Keratinocyte (primary cell): ENCODE data around the gene BMPR1B. TPM values are rescaled to one million over a fixed set of nuclear protein-coding genes. Genes with fewer than 3 reads are reported as not detected.

ENCODE experiments used
- DNase-seq: peaks from one replicate; pipeline ENCODE4 v3.0.0-alpha.2; 2011; ENCODE audit warnings: low read depth, missing footprints, low spot score
- FAIRE-seq: peaks from 2 replicates; lab custom pipeline; 2011; peaks lifted over from hg19 to GRCh38; lab: Jason Lieb, UNC
- H2AFZ ChIP-seq: 2 replicates; pipeline ENCODE4 v1.6.0; 2012; ENCODE audit warnings: low read length, control low read depth, inconsistent platforms; ENCODE audit not compliant: control insufficient read depth
- H3K27ac ChIP-seq: 2 replicates; pipeline ENCODE4 v1.5.1; 2011; ENCODE audit warnings: low read length; ENCODE audit not compliant: control insufficient read depth, insufficient read depth
- H3K27me3 ChIP-seq: 3 replicates; pipeline ENCODE4 v1.6.0; 2011; ENCODE audit warnings: low read length; ENCODE audit not compliant: control insufficient read depth, insufficient read depth; ENCODE audit errors: extremely low read depth
- H3K36me3 ChIP-seq, 2 experiments: 2 replicates in 1 of 2; 3 replicates in 1 of 2; pipeline ENCODE4 v1.5.1; 2011; ENCODE audit warnings: low read length in 2 of 2, mild to moderate bottlenecking in 1 of 2; ENCODE audit not compliant: control insufficient read depth in 2 of 2, insufficient read depth in 2 of 2; ENCODE audit errors: extremely low read depth in 1 of 2
- H3K4me1 ChIP-seq: 3 replicates; pipeline ENCODE4 v1.5.1; 2011; ENCODE audit warnings: low read length; ENCODE audit not compliant: control insufficient read depth, insufficient read depth; ENCODE audit errors: extremely low read depth
- H3K4me2 ChIP-seq: 3 replicates; pipeline ENCODE4 v1.6.0; 2011; ENCODE audit warnings: low read depth, low read length; ENCODE audit not compliant: control insufficient read depth, insufficient read depth; ENCODE audit errors: extremely low read depth
- H3K4me3 ChIP-seq, 3 experiments: fragments of 200-600 bp in 1 of 3; sonication (generic) in 1 of 3; 2 replicates in 2 of 3; 3 replicates in 1 of 3; pipeline ENCODE4 v1.5.1; 2011 to 2016; ENCODE audit warnings: low read length in 3 of 3, mild to moderate bottlenecking in 3 of 3, control low read depth in 2 of 3, inconsistent platforms in 1 of 3, low read depth in 1 of 3, mixed read lengths in 1 of 3, mixed run types in 1 of 3, moderate library complexity in 1 of 3; ENCODE audit not compliant: control insufficient read depth in 2 of 3, insufficient read depth in 2 of 3; ENCODE audit errors: extremely low read depth in 1 of 3
- H3K79me2 ChIP-seq: 2 replicates; pipeline ENCODE4 v1.6.0; 2012; ENCODE audit warnings: low read length; ENCODE audit not compliant: control insufficient read depth, insufficient read depth
- H3K9ac ChIP-seq: 3 replicates; pipeline ENCODE4 v1.6.0; 2011; ENCODE audit warnings: low read length; ENCODE audit not compliant: control insufficient read depth, insufficient read depth; ENCODE audit errors: extremely low read depth
- H3K9me1 ChIP-seq: 3 replicates; pipeline ENCODE4 v1.6.0; 2011; ENCODE audit warnings: low read length; ENCODE audit not compliant: control insufficient read depth, insufficient read depth; ENCODE audit errors: extremely low read depth
- H3K9me3 ChIP-seq: 2 replicates; pipeline ENCODE4 v1.5.1; 2012; ENCODE audit warnings: low read depth, low read length; ENCODE audit not compliant: control insufficient read depth
- H4K20me1 ChIP-seq: 3 replicates; pipeline ENCODE4 v1.6.0; 2011; ENCODE audit warnings: low read length; ENCODE audit not compliant: control insufficient read depth, insufficient read depth; ENCODE audit errors: extremely low read depth
- EZH2 ChIP-seq: IDR thresholded peaks from one replicate; pipeline ENCODE4 v1.6.1; 2012; ENCODE audit warnings: inconsistent platforms, mild to moderate bottlenecking, low read length, moderate library complexity
- dilution Hi-C: fragments of 300-500 bp; cut with MboI; formaldehyde crosslinking; loops from one replicate; pipeline ENCODE4 v1.7.0; 2020; ENCODE audit warnings: low sequenced_read_pairs; ENCODE audit not compliant: extremely low pct_ligation_motif_present
- polyA plus RNA-seq, 5 experiments: library from polyadenylated mRNA; depleted of rRNA in 3 of 5; stranded (reverse) in 3 of 5; stranded (forward) in 1 of 5; unstranded in 1 of 5; fragments of >200 nt; gene quantifications; 1 replicate in 1 of 5; 2 replicates in 3 of 5; 3 replicates in 1 of 5; pipeline versions ENCODE4 v1.2.1 to v1.2.3, GENCODE V29; 2011 to 2012; ENCODE audit warnings: missing spikeins in 2 of 5, low read depth in 1 of 5, low replicate concordance in 1 of 5
- TF ChIP-seq, protein P1 (sequence below), 3 experiments: IDR thresholded peaks in 1 of 3; conservative IDR thresholded peaks in 1 of 3; optimal IDR thresholded peaks in 1 of 3; 2 replicates in 2 of 3; 3 replicates in 1 of 3; pipeline versions ENCODE3 to v1.5.1; 2011; ENCODE audit warnings: low read length in 3 of 3, mild to moderate bottlenecking in 3 of 3, moderate library complexity in 2 of 3, control low read depth in 1 of 3, inconsistent platforms in 1 of 3; ENCODE audit not compliant: insufficient read depth in 2 of 3; ENCODE audit errors: extremely low read depth in 1 of 3

The BMPR1B gene
- polyA plus RNA-seq, 1 donor (not counting 4 experiments of a cell fraction or from before 2014, with no cell fraction given): 0.89 TPM

DNA sequence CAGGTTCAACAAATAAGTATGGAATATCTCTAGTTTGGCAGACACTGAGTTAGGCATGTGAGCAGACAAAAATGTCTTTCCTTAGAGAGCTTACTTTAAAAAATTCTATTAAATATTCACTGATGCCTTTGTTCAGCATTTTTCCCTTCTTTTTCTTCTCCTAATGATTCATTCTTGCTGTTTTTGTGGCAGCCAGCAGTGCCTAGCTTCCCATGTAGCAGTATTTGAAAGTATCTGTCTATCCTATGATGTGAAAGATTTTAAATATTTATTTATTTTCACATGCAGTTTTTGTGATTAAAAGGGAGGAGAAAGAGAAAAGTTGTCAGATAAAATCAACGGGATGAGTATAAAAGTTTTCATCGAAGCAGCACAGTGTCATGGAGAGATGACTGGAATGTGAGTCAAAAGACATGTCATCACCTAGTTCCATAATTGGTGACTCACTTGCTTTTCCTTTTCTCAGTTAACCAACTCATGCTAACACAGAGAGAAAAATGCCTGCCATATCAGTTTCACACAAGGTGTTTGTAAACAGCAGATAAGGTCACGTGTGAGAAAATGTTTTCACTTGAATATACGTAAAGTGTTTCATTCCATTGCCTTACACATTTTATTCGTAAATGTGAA lies 69.8 kb downstream of the BMPR1B start:
- no peak for TF ChIP-seq EZH2
- TF ChIP-seq, protein P1, sequence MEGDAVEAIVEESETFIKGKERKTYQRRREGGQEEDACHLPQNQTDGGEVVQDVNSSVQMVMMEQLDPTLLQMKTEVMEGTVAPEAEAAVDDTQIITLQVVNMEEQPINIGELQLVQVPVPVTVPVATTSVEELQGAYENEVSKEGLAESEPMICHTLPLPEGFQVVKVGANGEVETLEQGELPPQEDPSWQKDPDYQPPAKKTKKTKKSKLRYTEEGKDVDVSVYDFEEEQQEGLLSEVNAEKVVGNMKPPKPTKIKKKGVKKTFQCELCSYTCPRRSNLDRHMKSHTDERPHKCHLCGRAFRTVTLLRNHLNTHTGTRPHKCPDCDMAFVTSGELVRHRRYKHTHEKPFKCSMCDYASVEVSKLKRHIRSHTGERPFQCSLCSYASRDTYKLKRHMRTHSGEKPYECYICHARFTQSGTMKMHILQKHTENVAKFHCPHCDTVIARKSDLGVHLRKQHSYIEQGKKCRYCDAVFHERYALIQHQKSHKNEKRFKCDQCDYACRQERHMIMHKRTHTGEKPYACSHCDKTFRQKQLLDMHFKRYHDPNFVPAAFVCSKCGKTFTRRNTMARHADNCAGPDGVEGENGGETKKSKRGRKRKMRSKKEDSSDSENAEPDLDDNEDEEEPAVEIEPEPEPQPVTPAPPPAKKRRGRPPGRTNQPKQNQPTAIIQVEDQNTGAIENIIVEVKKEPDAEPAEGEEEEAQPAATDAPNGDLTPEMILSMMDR (optimal IDR thresholded peaks at IDR 0.05 in 1 of 3, IDR thresholded peaks at IDR 0.05 in 1 of 3, conservative IDR thresholded peaks at IDR 0.05 in 1 of 3; ENCODE audit: extremely low read depth in 1 of 3, insufficient read depth in 2 of 3, low read length in 3 of 3): no peak
- peak overlapping the region; percentile 39 for H2AFZ ChIP-seq
- peak; percentile 80 for DNase-seq
- H4K20me1 ChIP-seq: no peaks in the 10 kb centered on the region
- dilution Hi-C loops: no loop called here
- no peaks in the 10 kb centered on the region for H3K9me1 ChIP-seq
- no peaks in the 10 kb centered on the region for H3K9me3 ChIP-seq
- H3K36me3 ChIP-seq: no peaks in the 10 kb centered on the region
- peak overlapping the region; percentile 93 for H3K27ac ChIP-seq
- peak; percentile 99 for FAIRE-seq
- no peaks in the 10 kb centered on the region for H3K27me3 ChIP-seq
- peak overlapping the region in 1 of 3 experiments; percentile 5 for H3K4me3 ChIP-seq
- H3K9ac ChIP-seq: peak overlapping the region; percentile 52
- H3K79me2 ChIP-seq: no peaks in the 10 kb centered on the region
- H3K4me2 ChIP-seq: peak overlapping the region; percentile 79
- H3K4me1 ChIP-seq: peaks cover 30% of the 10 kb centered on the region

DNA sequence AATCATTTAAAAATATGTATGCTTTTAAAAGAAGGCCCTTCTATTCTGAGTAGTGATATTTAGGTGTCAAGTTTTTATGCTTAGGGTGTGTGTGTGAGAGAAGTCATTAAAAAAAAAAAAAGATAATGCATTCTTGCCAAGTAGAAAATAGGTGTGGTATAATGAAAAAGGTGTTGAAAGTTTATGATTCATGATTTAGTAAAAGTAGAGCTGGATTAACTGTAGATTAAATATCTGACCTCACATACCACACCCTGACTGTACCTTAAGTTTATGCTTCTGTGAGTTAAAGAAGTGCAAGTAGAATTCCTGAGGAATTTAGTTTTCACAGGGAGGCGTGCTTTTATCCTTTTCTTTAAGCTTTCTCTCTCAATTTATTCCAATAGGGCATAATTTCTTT lies 71.1 kb downstream of the BMPR1B start:
- FAIRE-seq (peak; percentile 13), DNase-seq (peak; percentile 57)
- peaks cover 30% of the 10 kb centered on the region for H3K4me1 ChIP-seq
- H3K4me3 ChIP-seq: no peak overlapping the region
- no peaks in the 10 kb centered on the region for H3K9me3 ChIP-seq
- H3K4me2 ChIP-seq: peak overlapping the region; percentile 37
- H3K27me3 ChIP-seq: no peaks in the 10 kb centered on the region
- H3K27ac ChIP-seq: peak overlapping the region; percentile 93
- no peaks in the 10 kb centered on the region for H3K36me3 ChIP-seq
- H2AFZ ChIP-seq: no peak overlapping the region
- dilution Hi-C loops: no loop called here
- TF ChIP-seq EZH2: no peak
- TF ChIP-seq, protein P1 (optimal IDR thresholded peaks at IDR 0.05 in 1 of 3, IDR thresholded peaks at IDR 0.05 in 1 of 3, conservative IDR thresholded peaks at IDR 0.05 in 1 of 3; ENCODE audit: extremely low read depth in 1 of 3, insufficient read depth in 2 of 3, low read length in 3 of 3): no peak
- H4K20me1 ChIP-seq: no peaks in the 10 kb centered on the region
- peak overlapping the region; percentile 40 for H3K9ac ChIP-seq
- no peaks in the 10 kb centered on the region for H3K79me2 ChIP-seq
- H3K9me1 ChIP-seq: no peaks in the 10 kb centered on the region
